Erythroblast (primary cell): ENCODE data around the gene FHAD1.

Experiments
- GATA1 ChIP-seq: IDR thresholded peaks from 2 replicates; pipeline ENCODE4 v1.6.1; 2011; ENCODE audit warnings: low read depth, mild to moderate bottlenecking, control low read depth, low read length, moderate library complexity
- POLR2A ChIP-seq: IDR thresholded peaks from 2 replicates; pipeline ENCODE4 v1.6.1; 2011; ENCODE audit warnings: mild to moderate bottlenecking, low read length

DNA sequence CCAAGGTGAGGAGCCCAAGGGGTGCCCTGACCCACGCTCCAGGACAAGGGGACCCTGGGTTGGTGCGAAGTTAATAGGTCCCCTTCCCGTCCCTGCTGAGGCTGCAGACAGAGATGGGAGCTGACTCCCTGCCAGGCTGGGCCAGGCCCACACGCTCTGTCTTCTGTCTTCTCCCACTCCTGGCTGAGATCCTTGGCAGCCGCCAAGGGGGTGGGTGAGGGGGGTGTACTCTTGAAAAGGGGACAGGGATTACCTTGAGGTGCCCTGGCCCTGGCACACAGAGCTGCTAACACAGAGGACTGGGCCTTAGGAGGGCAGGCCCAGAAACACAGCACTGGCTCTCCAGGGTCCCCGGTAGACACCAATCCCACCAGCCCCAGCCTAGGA lies 180.2 kb downstream of the FHAD1 start:
- TF ChIP-seq POLR2A: no peak
- TF ChIP-seq GATA1: no peak
